Astrocyte of the hippocampus (primary cell): ENCODE data around the gene DTX1.

Source experiments
- DNase-seq: peaks from one replicate; pipeline ENCODE4 v3.0.0; 2011; ENCODE audit warnings: low read depth, low spot score

The DTX1 gene

DNA sequence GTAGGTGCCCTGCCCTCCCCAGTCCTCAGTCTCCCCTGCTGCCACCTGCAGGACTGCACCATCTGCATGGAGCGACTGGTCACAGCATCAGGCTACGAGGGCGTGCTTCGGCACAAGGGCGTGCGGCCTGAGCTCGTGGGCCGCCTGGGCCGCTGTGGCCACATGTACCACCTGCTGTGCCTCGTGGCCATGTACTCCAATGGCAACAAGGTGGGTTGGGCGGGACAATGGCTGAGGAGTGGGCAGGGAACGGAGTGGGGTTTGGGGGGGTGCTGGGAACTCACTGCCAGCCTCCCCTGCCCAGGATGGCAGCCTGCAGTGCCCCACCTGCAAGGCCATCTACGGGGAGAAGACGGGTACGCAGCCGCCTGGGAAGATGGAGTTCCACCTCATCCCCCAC lies 38.2 kb downstream of the DTX1 start:
- DNase-seq: no peak

DNA sequence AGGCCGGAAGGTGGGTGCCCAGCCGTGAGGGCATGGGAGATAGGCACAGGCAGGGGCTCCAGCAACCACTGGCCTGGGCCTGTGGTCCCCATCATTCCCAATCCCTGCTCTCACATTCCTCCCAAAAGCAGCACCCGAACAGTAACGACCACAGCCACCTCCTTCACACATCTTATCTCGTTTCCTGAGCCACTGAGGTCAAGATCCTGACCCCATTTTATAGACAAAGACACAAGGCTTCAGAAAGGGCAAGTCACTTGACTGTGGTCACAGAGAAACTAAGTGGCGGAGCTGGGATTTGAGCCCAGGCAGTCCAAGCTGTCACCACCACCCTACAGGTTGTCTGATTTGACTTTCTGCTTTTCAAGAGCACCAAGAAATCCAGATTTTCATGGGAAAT lies 38.9 kb downstream of the DTX1 start:
- DNase-seq: no peak

DNA sequence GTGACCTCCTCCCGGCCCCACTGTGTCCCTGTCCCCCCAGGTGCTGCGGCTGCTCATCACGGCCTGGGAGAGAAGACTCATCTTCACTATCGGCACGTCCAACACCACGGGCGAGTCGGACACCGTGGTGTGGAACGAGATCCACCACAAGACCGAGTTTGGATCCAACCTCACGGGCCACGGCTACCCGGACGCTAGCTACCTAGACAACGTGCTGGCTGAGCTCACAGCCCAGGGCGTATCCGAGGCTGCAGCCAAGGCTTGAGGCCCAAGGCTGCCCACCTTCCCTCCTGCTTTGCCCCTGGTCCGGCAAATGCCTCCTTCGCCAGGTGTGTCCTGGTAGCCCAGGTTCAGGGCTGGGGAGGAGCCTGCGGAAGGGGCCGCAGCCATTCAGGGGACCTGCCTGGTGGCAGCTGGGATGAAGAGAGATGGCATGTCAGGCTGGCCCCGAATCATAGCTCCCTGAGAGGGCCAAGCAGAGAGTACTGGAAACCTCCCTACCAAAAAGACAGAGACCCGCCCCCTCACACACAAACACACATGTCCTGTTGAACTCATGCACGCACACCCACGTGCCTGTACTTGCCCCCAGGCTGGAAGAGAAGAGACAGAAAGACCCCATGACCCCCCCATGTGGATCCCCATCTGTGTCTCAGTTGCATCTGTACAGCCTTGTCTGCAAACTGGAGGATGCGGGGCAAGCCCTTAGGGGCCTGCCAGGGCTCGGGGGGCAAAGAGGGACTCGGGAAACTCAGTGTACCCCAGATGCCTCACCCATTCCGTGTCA lies 40.3 kb downstream of the DTX1 start:
- DNase-seq: no peak

DNA sequence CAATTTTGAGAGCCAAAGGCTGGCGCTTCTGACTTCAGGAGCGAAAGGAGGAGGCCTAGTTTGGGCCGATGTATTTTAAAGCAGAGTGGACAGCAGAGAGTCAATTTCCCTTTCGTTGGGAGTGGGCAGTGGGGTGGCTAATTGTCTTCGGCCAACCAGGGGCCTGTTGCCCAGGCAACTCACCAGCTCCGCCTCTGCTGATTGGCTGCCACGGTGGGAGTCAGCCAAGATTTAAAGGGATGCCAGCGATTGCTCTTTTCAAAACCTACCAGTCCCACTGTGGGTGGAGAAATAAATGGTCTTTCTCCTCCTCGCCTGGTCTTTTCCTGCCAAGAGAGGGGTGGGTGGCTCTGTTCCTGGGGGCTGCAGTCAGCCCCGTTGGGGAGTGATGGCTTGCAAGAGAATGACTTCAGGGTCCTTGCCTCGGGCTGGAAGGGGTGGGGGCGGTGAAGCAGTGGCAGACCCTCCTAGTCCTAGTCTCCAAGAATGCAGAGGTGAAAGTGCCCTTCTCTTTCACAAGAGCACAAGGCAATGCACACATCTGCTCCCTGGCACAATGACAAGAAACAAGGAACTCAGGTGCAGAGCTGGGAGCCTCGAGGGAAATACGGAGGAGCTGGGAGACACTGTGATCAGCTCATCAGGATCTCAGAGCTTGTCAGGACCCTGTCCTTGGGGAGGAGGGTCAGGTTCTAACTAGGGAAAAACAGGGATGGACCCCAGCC lies 41.3 kb downstream of the DTX1 start:
- peak; percentile 70 for DNase-seq

DNA sequence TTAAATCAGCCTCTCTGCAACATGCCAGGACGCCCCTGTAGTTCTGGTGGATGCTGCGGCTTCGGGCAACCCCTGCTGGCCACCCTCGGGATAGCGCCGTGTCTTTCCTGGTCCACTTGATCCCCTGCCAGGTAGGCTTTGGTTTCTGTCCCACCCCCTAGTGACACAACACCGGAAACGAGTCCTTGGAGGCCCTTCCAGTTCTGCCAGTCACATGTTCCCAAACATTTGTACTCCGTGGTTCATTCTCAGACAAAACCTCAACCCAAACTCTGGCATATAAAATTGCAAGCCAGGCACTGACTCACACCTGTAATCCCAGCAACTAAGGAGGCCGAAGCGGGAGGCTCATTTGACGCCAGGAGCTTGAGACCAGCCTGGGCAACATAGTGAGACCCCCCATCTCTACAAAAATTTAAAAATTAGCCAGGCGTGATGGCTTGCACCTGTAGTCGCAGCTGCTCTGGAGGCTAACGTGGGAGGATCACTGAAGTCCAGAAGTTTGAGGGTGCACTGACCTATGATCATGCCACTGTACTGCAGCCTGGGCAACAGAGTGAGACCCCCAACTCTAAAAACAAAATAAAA lies 42.0 kb downstream of the DTX1 start:
- DNase-seq: peak; percentile 93

DNA sequence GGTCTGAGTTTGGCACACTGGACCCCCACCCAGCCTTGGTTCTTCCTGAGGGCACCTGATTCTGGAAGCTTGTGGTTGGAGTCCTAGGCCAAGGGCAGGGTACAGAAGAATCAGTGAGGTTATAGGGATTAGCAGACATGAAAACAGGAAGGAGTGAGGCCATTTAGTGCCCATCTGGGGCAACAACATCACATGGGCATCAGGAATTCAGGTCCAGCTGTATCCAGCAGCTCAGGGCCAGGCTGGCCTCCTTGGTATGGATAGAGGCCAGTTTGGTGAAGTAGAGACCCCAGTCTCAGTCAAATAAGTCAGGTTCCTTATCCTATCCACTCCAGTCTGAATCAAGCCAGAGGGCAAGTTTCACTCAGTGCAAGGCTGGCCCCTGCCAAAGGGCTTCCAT lies 42.8 kb downstream of the DTX1 start:
- DNase-seq: no peak

DNA sequence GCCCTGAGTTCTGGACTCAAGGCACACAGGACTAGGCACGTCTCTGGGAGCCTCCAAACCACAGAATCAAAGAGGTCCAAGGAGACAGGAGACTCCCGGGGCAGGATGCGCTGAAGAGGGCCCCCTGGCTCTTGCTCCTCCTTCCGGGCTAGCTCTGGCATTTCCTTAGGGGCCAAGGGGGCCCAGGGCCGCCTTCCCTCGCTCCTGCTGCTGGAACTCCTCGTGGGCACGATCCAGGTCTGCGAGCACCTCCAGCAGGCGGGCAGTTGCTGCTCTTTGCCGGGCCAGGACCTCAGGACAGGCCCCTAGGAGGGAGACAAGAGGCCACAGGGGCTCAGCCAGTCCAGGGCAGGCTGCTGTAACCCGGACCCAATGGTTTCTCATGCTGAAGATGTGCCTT lies 43.2 kb downstream of the DTX1 start:
- DNase-seq: no peak

DNA sequence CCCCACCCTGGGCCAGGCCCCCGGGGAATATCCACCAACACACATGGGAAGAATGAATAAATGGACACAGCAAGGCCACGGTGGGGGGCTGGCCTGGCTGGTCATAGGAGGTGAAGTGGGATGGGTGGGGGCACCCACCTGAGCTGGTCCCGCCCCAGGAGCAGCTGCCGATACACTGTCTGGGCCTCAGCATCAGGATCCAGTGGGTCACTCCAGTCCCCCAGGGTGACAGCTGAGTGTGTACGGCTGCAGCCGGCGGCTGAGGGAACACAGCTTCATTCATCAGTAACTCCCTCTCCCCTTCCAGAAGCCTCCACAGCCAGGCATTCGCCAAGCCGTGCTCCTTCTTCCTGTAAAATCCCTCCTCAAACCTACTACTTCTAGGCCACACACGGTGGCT lies 45.2 kb downstream of the DTX1 start:
- DNase-seq: no peak

DNA sequence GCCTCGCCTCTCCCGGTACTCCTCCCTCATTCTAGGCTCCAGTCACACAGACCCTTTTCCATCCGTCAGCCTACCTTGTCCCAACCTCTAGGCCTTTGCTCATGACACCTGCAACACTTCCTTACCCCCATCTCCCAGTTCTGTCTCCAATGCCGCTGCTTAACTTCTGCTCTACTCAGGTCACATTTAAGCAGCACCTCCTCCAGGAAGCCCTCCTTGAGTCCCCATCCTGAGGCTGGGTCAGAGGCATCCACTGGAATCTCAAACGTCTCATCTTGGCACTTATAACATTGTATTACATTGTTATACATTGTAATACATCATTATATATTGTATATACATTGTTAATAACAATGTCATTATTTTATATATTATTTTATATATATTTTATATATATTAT lies 46.3 kb downstream of the DTX1 start:
- DNase-seq: no peak

DNA sequence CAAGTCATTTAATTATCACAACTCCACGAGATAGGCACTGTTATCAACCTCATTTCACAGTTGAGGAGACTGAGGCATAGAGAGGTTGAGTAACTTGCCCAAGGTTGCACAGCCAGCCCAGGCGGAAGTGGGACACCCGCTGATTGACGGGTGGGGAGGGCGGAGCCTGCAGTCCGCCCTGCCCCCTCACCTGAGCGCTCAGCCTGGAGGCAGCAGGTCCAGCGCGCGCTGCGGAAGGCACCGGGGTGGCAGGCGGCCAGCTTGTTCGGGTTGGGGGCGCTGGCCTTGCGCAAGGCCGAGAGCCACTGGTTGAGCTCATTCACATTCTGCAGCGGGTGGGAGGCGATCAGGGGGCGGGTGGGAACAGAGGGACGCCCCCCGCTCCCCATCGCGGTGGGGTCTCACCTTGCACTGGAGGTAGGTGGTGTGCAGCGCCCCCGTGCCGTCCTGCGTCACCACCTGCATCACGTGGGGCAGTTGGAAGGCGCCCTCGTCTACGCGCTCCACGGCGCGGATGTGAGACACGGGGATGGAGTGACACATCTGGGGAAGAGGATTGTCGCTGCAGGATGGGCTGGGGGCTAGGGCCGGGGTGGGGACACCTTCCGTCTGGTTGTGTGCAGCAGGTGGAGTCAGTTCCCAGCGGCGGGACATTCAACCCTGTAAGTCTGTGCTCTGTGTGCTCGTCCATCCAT lies 47.4 kb downstream of the DTX1 start:
- no peak for DNase-seq

DNA sequence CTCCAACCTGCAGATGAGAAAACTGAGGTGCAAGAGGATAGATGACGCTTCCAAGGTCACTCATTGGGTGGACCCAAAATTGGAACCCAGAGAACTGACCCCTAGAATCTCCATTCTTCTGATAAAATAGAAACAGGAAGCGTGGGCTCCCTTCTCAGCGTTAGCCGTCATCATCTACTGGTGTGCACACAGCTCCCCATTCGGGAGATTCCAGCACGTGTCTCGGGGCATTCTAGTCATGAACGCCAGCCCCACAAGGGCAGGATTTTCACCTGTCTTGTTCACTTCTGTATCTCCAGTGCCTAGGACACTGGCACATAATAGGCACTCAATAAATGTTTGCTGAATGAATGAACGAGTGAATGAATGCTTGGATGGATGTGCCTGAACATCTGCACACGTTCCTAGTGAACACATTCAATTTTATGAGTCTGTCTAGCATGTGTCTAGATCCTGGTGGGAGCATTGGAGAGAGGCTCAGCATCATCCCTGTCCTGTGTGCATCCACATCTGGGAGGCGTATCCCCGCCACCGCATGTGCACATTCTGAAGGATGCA lies 48.5 kb downstream of the DTX1 start:
- DNase-seq: no peak

DNA sequence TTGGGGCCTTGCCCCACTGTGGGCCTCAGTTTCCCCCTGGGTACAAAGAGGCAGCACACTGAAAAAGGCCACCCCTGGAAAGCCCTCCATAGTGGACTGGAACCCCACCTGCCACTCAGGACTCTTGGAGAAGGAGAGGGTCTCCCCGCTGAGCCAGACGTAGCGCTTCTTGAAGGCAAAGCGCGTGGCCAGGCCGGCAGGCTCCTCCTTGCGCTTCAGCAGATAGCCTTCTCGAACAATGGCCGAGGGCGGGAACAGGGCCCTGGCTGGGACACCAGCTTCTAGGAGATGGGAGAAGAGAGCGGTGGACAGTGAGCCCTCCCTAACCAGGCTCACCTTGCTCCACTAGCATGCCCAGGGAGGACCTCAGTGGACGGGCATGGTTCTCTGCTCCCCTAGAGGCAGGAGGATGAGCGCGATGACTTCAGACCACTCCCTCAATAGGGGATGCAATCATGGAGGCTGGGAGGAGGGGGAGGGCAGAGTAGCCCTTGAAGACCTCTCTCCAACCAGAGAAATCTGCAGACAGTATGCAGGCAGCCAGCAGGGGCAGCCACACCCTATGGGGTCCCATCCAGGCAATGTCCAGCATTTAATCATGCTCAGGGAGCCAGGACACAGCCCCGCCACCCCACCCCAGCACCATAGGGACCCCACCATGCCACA lies 49.2 kb downstream of the DTX1 start:
- no peak for DNase-seq

DNA sequence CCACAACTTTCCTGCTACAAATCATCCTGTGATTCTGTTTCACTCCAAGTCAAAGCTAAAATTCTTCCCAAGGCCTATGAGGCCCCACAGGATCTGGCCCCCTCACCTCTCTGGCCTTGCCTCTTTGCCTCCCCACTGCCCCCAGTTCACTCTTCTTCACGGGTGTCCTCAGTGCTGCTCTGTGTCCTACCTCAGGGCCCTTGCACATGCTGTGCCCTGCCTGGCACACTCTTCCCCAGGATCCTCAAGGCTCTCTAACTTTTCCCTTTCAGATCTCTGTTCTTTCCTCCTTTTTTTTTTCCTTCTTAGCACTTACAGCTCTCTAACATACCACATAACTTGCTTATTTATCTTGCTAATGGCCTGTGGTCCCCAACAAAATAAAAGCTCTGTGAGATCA lies 49.8 kb downstream of the DTX1 start:
- DNase-seq: no peak

DNA sequence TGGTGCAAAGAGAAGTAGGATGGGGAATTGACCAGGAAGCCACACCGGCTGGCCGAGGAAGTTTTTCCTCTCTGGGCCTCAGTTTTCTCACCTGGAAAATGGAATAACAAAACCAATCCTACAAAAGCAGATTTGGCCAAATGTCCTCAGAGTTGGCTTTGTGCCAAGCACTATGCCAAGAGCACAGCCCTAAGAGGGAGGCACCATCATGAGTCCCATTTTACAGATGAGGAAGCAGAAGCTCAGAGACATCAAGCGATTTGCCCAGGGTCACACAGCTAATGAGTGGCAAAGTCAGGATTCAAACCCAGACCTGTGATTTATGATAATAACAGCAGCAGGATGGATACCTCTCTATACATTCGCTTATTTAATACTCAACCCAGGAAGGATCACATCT lies 51.8 kb downstream of the DTX1 start:
- no peak for DNase-seq

DNA sequence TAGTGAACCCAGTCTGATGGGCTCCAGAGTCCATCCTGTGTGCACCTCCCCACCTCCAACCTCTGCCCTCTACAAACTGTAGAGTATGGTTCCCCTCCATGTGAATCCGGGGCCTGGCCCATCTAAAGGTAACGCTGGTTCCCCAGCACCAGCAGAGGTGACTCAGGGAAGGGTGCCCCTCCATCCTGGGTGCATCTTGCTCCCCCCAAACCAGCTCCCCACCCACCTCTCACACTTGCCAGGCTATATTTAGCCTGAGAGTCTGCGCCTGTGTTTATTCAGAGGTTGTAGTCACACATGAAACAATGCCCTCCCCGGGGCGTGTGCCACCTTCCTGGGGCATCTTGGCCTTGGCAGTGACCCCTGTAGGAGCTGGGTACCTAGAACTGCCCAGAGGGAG lies 52.8 kb downstream of the DTX1 start:
- DNase-seq: no peak

DNA sequence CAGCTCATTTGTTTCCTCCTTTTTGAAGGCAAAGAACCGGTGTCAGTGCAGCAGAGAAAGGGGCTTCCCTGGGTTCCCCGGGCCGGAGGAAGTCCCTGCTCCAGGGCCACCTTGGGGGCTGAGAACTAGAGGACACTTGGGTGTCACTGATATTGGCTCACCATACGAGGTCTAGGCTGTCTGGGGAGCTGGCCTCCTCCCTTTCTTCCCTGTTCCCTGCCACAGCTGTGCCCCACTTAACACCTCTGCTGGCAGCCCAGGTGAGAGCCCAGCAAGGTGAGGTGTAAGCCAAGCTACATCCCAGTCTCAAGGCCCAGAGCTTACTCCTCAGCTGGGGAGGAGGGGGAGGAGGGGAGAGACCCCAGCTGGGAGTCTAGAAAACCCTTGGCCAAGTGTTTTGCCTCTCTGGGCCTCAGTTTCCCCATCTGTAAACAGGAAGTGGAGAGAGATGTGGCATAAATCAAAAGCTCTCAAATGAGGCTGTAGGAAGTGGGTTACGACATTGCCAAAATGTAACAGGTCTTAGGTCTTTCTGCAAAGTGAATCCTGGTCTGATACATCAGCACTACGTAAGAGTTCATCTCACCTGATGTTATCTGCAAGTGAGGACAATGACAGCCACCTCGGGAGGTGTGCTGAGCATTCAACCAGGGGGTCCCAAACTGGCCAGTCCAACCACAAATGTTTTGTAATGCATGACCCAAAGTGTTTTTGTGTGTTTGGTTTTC lies 53.5 kb downstream of the DTX1 start:
- no peak for DNase-seq

DNA sequence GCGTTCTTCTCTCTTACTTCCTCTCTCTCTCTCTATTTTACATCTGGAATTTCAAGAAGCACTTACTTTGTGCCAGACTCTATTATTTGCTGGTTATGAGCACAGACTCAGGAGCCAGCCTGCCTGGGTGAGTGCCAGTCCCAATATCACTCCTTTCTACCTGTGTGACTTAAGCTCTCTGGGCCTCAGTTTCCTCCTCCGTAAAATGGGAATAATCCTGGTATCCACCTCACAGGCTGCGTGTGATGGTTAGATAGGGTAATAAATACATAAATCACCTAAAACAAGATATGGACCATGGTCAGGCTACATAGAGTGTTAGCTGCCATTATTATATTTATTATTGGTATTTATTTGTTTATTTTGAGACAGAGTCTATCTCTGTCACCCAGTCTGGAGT lies 54.7 kb downstream of the DTX1 start:
- DNase-seq: no peak

DNA sequence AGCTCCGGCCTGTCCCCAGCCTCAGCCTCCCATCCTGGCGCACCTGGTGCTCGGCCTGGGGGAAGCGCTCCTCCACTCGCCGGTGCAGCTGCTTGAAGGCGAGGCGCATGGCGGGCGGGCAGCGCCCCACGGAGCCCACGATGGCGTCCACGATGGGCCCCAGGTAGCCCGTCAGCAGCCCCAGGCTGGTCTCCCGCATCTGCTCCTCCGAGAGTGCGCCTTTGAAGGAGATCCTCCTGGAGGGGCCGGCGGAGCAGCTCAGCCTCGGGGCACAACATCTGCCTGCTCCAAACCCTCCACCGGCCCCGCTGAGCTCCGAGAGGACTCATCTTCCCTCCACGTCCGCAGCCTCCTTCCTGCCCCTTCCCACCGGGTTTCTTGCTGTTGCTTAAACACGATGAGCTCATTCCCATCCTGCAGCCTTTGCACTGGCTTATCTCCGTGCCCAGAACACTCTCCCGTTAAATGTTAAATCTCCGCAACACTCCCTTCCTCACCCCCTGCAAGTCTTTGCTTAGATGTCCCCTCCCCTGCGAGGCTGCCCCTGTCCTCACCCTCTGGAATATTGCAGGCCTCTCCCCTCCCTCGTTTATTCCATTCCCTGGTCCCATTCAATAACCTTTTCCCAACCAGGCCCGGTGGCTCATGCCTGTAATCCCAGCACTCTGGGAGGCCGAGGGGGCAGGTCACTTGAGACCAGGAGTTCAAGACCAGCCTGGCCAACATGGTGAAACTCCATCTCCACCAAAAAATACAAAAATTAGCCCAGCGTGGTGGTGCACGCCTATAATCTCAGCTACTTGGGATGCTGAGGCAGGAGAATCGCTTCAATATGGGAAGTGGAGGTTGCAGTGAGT lies 55.7 kb downstream of the DTX1 start:
- DNase-seq: no peak

DNA sequence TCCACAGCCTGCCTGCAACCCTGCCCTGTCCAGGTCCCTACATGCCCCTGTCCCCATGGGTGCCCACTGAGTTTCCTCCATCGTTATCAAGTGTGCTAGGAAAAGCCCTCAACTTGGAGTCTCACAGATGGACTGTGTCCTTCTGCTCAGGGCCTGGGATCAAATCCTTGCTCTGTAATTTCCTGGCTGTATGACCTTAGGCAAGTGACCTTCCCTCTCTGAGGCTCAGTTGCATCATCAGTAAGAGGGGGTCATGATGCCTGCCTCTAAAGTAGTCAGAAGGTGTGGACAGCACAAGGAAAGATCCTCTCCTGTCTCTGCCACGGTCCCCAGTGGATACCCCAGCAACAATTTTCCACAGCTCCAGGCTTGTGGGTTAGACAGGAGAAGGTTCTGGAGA lies 56.9 kb downstream of the DTX1 start:
- DNase-seq: no peak
